ENCODE results near the gene FAM83C. TPM values are rescaled to one million over a fixed set of nuclear protein-coding genes. Genes with fewer than 3 reads are reported as not detected.

Gene FAM83C
- total and polyA plus RNA-seq, 10 of the 15 experiments (the other 5 are each of a cell fraction or from before 2014, with no cell fraction given) = not detected

DNA sequence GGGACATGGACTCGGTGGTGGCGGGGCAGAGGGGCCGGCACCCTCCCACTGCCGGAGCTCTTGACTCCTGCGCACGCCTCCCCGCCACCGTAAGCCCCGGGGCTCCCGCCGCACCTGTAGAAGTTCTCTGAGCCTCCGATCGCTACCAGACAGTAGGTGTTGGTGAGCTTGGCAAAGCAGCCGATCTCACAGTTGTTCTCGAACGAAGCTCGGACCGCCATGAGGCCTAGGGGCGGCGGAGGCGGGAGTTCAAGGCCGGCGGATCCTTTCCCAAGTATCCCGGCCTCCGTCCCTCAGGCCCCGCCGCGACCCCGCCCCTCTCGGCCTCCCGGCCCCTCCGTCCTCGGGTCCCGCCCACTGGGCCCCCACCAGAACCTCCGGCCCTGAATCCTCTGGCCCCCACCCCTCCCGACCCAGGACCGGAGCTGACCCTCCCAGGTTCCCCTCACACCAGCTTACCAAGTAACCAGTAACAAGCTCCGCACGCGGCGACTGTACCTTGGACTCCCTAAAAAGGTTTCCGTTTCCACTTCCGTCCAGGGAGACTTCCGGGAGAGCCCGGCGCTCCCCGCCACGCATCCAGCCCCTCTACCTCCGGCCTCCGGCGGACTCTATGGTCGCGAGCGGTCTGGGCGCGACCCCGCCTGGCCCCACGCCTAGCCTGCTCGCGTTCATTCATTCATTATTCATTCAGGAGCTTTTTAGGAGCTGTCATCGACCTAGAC is 7.8 kb downstream of the FAM83C start, which contains the start of gene EIF6 (continued):
- TF ChIP-seq MYC (IDR thresholded peaks at IDR 0.05; ENCODE audit: insufficient read depth, insufficient read length, insufficient replicate concordance, low read length, severe bottlenecking) (peak; percentile 30), ETV6 (conservative IDR thresholded peaks at IDR 0.05 in 1 of 2, IDR thresholded peaks at IDR 0.05 in 1 of 2; ENCODE audit: borderline replicate concordance in 1 of 2, low read depth in 1 of 2) (peak; percentile 86 to 91; a peak in 2 of 4 replicates), IKZF1 (conservative IDR thresholded peaks at IDR 0.05) (peak; percentile 77), RFX5 (IDR thresholded peaks at IDR 0.05; ENCODE audit: low read depth, low read length) (no peak), TAF1 (IDR thresholded peaks at IDR 0.05; ENCODE audit: borderline replicate concordance, low read depth, low read length) (peak; percentile 90), ZNF384 (IDR thresholded peaks at IDR 0.05; ENCODE audit: borderline replicate concordance, low read depth, low read length) (no peak), CHD4 (IDR thresholded peaks at IDR 0.05) (no peak), CBX5 (IDR thresholded peaks at IDR 0.05; ENCODE audit: low read depth) (no peak), HCFC1 (IDR thresholded peaks at IDR 0.05; ENCODE audit: low read length) (peak; percentile 66), POLR2AphosphoS2 (IDR thresholded peaks at IDR 0.05; ENCODE audit: low read depth, low read length) (0 out of 2 replicates have a peak, but pooled peaks have one; percentile 60), KLF5 (IDR thresholded peaks at IDR 0.05; ENCODE audit: partially characterized antibody) (no peak), NR2C2 (IDR thresholded peaks at IDR 0.05; ENCODE audit: borderline replicate concordance, control insufficient read depth, insufficient read length, low read depth) (no peak), PAX8 (IDR thresholded peaks at IDR 0.05) (no peak), EGR1 (IDR thresholded peaks at IDR 0.05; ENCODE audit: borderline replicate concordance in 1 of 2, low read depth in 2 of 2, low read length in 2 of 2) (peak in 1 of 2 experiments; percentile 79; a peak in 2 of 3 replicates), MXI1 (IDR thresholded peaks at IDR 0.05; ENCODE audit: low read depth, low read length) (peak; percentile 84), YY1 (IDR thresholded peaks at IDR 0.05; ENCODE audit: low read depth, low read length) (peak; percentile 75; the same call in 1 of the 2 replicates), EP300 (IDR thresholded peaks at IDR 0.05; ENCODE audit: borderline replicate concordance in 1 of 2, control insufficient read depth in 1 of 2, low read depth in 2 of 2, low read length in 2 of 2) (no peak), RB1 (IDR thresholded peaks at IDR 0.05; ENCODE audit: borderline replicate concordance) (0 out of 2 replicates have a peak, but pooled peaks have one; percentile 37), SREBF1 (IDR thresholded peaks at IDR 0.05; ENCODE audit: low read length) (no peak), SRF (IDR thresholded peaks at IDR 0.05; ENCODE audit: low read depth in 2 of 2, low read length in 2 of 2) (peak; percentile 93 to 98), ZSCAN29 (IDR thresholded peaks at IDR 0.05) (0 out of 2 replicates have a peak, but pooled peaks have one; percentile 13), BHLHE40 (IDR thresholded peaks at IDR 0.05; ENCODE audit: borderline replicate concordance in 1 of 2, low read depth in 2 of 2, low read length in 1 of 2) (peak; percentile 82), TCF7 (IDR thresholded peaks at IDR 0.05; ENCODE audit: borderline replicate concordance) (no peak)
- TF ChIP-seq, protein P1, sequence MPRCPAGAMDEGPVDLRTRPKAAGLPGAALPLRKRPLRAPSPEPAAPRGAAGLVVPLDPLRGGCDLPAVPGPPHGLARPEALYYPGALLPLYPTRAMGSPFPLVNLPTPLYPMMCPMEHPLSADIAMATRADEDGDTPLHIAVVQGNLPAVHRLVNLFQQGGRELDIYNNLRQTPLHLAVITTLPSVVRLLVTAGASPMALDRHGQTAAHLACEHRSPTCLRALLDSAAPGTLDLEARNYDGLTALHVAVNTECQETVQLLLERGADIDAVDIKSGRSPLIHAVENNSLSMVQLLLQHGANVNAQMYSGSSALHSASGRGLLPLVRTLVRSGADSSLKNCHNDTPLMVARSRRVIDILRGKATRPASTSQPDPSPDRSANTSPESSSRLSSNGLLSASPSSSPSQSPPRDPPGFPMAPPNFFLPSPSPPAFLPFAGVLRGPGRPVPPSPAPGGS (IDR thresholded peaks at IDR 0.05; ENCODE audit: borderline replicate concordance, insufficient read depth, low read depth, low read length, poor library complexity, severe bottlenecking) = no peak
- TF ChIP-seq, protein P2, sequence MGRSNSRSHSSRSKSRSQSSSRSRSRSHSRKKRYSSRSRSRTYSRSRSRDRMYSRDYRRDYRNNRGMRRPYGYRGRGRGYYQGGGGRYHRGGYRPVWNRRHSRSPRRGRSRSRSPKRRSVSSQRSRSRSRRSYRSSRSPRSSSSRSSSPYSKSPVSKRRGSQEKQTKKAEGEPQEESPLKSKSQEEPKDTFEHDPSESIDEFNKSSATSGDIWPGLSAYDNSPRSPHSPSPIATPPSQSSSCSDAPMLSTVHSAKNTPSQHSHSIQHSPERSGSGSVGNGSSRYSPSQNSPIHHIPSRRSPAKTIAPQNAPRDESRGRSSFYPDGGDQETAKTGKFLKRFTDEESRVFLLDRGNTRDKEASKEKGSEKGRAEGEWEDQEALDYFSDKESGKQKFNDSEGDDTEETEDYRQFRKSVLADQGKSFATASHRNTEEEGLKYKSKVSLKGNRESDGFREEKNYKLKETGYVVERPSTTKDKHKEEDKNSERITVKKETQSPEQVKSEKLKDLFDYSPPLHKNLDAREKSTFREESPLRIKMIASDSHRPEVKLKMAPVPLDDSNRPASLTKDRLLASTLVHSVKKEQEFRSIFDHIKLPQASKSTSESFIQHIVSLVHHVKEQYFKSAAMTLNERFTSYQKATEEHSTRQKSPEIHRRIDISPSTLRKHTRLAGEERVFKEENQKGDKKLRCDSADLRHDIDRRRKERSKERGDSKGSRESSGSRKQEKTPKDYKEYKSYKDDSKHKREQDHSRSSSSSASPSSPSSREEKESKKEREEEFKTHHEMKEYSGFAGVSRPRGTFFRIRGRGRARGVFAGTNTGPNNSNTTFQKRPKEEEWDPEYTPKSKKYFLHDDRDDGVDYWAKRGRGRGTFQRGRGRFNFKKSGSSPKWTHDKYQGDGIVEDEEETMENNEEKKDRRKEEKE (IDR thresholded peaks at IDR 0.05) = no peak
- TF ChIP-seq, protein P3, sequence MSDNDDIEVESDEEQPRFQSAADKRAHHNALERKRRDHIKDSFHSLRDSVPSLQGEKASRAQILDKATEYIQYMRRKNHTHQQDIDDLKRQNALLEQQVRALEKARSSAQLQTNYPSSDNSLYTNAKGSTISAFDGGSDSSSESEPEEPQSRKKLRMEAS (IDR thresholded peaks at IDR 0.05; ENCODE audit: low read depth, low read length) = peak; percentile 57; the same call in 1 of the 2 replicates
